CD4-positive, alpha-beta T cell treated with Interleukin-17A for 4 hours (primary cell): ENCODE measurements around the gene PREX1.

Experiments
- DNase-seq: peaks from one replicate; pipeline ENCODE4 v3.0.0-alpha.2; 2020; ENCODE audit warnings: mixed read lengths

The PREX1 gene

DNA sequence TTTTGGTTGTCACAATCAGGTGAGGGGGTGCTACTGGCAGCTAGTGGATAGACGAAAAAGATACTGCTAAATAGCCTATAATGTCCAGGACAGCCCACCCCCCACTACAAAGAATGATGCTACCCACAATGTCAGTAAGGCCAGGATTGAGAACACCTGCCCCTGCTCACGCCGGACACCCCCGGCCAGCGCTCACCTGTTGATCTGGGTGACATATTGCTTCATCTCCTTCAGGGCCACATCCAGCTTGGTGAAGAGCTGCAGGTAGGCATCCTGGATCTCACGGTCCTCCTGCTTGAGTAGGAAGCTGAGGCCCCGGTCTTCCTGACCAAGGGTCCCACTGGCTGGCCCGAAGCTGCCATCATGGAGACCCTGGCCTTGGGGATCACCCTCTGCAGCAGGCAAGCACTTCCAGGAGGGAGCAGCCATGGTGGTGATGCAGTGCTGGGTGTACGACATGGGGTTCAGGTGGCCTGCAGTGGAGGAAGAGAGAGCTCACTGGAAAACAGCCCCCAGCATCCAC, 178.6 kb downstream of the PREX1 start:
- DNase-seq = no peak

DNA sequence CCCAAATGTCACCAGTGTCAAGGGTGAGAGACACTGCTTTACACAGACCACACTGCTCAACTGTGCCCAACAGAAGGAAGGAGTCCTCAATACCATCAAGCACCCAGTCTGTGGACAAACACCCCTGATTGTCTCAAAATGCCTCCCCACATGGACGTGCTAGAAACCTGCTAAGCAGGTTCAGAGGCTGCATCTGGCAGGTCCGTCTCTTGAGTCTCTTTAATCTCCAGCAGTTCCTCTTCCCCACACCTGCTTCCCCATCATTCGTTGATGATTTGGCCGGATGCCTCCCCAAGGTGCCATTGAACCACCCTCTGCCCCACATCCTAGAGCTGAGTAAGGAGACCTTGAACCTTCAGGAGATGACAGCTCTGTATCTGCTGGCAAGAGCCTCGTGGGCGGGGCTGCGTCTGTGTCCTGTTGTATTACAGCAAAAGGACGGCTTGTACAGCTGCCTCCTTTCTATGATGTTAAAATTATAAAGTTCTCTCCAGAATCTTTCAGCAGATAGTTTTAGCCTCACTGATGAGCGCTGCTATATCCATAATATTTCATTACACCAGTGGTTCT, 179.2 kb downstream of the PREX1 start:
- no peak for DNase-seq

DNA sequence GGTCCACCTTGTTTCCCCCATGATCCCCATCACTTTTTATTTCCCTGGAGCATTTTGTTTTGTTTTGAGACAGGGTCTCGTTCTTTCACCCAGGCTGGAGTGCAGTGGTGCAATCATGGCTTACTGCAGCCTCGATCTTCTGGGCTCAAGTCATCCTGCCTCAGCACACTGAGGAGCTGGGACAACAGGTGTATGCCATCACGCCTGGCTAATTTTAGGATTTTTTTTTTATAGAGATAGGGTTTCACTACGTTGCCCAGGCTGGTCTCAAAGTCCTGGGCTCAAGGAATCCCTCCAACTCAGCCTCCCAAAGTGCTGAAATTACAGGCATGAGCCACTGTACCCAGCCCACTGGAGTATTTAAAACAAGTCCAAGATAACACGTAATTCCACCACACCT, 179.9 kb downstream of the PREX1 start:
- no peak for DNase-seq

DNA sequence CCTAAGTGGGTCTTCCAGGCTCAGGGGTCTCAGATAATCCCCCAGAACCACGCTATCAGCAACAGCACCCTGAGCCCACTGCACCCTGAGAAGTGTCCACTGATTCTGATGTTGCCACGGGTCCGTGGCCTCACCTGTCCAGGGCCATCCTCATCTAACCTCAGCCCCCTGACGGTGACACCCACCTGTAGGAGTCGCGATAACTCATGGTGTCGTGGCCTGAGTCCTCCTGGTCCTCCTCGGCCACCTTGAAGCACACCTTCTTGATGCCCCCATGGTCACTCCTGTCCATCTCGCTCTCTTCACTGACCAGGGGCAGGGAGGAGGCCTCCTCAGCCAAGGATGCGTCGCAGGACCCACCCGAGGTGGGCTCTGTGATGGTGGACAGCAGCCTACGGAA, 182.1 kb downstream of the PREX1 start:
- DNase-seq = no peak

DNA sequence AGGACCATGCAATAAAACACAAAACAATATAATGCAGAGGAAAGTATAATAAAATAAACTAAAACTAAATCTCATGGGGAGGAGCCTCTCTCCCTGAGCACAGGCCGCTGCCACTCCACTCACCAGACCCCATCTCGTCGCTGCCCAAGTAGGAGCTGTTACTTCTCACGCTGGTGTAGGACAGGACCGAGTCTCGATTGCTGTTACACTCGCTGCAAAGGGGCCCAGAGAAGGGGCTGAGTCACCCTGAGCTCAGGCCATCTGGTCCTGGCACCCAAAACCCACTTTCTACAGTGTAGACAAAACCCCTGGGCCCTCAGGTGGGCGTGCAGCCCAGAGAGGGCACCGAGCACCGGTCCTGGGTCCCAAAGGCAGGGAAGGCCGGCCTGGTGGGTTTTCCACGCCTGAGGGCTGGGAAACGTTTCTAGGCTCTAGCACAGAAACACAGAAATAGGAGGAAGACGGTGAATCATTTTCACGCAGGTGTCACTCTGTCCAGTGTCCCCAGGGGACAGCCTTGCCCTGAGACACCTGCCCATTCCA, 183.4 kb downstream of the PREX1 start:
- no peak for DNase-seq

DNA sequence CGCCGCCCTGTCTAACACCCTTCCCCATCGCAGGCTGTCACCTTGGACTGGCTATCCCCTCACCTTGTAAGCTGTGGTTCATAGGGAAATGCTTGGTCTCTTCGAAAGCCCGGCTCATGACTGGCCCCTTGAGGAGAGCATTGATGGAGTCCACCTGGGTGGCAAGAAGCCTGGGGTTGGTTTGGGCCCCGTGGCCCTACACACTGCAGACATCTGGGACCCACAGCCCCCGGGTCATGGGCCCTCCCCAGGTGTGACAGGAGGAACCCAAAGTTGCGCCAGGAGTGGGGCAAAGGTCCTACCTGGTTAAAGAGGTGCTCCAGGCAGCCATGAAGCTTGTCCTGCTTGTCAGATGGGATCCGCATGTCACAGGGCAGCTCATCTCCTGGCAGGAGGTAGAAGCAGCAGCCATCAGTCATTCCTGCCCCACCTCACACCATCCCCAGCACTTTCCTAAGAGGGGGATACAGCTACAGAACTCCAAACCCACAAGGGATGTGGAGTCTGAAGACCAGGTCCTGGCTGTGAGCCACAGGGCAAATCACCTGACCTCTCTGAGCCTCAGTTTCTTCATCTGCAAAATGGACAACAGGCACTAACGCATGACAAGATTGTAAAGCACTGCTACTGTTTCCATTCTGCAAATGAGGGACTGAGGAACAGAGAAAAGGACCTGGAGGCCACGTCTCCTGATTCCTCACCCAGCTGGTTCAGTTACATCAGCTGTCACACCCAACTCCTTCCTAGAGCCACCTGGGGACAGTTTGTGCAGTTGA, 185.5 kb downstream of the PREX1 start:
- DNase-seq = no peak

DNA sequence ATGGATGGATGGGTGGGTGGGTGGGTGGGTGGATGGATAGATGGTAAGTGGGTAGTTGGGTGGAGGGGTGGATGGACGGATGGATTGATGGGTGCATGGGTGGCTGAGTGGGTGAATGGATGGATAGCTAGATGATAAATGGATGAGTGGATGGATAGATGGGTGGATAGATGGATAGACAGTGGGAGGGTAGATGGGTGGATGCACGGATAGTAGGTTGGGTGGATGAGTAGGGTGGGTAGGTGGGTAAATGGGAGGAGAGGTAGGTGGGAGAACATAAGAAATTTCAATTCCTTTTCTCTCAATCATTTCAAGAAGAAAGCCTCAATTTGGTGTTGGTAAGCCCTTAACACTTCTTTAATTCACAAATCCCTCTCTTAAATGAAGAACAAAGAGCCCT, 186.9 kb downstream of the PREX1 start:
- DNase-seq = no peak

DNA sequence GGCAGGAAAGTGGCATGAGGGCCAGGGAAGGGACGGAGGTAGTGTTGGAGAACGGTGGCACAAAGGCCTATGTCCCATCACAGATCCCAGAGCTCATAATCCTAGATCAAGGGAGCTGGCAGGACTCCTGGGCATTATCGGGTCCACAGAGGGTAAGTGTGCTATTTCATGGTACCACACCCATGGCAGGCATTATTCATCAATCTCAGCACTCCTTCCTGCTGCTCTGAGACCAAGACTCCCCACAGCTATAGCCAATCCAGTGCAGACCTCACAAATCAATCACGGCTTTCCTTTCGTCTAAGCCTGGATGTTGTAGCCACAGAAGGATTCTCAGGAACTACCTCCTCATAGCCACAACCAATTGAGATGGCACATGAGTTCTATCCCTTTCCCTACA, 187.9 kb downstream of the PREX1 start:
- DNase-seq = no peak

DNA sequence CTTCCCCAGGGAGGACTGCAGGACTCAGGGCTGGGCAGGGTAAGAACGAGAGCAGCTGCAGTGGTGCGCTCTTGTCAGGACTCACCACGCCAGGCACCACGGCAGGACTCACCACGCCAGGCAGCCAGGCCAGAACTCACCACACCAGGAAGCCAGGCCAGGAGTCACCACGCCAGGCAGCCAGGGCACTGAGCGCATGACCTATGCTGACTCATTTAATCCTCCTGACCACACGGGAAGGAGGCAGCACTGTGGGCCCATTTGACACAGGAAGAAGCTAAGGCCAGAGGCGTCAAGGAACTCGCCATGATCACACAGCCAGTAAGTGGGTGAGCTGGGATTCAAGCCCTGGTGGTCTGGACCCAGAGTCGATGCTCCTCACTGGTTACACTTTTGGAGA, 189.3 kb downstream of the PREX1 start:
- DNase-seq = no peak

DNA sequence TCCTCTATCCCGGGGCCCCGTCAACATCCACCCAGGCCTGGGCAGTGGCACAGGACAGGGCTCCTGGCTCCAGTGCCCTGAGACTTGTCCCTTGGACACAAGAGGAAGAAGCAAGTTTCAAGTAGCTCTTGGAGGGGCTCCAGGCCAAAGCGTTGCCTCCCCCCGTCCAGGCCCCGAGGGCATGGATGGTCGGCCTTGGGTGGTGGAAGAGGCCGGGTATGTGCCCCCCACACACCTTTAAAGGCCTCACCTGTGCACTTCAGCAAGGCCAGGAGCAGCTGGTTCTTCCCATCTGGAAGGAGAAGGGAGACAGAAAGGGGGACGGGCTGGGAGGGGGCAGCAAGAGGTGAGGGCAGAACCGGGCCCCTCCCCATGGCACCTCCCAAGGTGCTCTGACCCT, 190.3 kb downstream of the PREX1 start:
- no peak for DNase-seq

DNA sequence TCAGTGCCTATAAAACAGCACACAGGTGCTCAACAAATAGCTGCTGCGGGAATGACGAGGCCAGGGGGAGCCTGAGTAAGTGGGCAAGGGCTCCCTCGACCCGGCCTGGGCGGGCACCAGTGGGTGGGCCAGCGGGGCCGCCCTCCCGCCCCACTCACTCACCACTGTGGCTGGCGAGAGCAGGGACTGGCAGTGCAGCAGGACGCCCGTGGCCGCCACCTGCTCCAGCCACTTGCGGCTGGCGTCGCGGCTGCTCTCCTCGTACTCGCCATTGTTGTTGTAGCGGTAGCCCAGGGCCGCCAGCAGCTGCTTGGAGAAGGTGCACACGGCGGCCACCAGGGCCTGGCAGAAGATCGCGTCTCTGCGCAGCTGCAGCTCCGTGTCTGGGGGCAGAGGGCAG, 191.5 kb downstream of the PREX1 start:
- DNase-seq = no peak

DNA sequence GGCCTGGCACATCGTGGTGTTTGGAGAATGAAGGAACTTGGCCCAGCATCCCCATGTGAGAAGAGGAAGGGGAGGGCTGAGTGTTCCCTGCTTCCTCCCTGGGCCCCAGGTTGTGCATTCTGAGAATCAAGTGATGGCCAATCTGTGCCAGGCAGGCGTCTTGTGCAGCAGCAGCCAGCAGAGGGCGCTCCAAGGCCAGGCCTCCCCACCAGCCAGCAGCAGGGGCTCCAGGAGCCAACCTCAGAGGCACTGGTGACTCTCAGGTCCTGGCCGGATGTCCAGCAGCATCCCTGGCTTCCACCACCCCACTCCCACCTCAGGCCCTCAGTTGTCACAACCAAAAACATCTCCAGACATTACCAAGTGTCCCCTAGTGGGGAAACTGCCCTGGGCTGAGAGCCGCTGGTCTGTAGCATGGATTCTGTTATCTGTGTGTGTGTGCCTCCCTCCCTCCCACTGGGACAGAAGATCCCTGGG, 192.0 kb downstream of the PREX1 start:
- peak; percentile 60 for DNase-seq

DNA sequence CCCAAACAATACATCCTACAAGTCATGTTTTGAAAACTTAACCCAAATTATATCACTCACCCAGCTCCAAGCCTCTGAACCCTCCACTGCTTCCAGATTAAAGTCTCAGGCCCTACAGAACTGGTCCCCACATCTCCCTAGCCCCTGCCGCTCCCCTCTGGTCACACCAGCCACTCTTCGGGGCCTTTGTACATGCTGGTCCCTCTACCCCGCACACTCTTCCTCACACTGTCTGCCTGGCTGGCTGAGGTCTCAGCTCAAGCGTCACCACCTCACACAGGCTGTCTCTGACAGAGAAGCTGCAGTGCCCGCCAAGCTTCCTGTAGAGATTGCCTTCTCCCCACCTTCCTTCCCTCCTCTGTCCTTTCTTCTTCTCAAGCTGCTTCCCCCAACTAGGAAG, 192.4 kb downstream of the PREX1 start:
- no peak for DNase-seq

DNA sequence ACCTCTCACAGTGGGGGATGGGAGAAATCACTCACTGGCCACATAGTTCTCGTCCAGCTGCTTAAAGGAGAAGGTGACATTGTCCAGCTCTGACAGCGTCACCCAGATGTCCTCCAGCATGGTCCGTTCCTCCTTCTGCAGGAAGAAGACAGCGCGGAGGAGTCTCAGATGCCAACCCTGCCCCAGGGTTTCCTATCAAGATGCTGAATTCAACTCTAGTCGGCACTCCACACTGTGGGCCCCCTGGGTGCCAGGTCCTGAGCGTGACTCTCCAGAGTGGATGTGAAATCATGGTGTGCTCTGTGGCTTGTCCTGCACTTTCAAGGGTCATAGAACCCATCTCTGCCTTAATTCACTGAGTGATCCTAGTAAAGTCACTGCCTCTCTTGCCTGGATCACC, 193.2 kb downstream of the PREX1 start:
- DNase-seq = no peak

DNA sequence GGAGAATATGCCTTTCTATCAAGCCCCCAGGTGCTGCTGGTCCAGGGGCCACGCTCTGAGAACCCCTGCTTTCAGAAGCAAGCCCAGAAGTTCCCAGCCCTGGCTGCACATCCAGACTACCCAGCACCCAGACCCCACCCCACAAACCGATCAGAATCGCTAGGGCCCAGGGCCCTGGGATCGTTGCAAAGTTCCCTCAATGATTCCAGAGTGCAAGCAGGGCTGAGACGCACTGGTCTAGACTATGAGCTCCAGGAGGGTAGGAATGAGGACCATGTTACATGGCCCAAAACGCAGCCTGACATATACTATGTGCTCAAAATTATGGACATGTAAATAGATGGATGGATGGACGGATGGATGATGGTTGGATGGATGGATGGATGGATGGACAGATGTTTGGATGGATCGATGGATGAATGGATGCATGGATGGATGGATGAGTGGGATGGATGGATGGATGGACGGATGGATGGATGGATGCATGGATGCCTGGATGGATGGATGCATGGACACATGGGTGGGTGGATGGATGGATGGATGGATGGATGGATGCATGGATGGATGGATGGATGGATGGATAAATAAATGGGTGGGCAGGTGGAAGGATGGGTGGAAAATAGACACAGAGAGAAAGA, 194.1 kb downstream of the PREX1 start:
- DNase-seq = no peak

DNA sequence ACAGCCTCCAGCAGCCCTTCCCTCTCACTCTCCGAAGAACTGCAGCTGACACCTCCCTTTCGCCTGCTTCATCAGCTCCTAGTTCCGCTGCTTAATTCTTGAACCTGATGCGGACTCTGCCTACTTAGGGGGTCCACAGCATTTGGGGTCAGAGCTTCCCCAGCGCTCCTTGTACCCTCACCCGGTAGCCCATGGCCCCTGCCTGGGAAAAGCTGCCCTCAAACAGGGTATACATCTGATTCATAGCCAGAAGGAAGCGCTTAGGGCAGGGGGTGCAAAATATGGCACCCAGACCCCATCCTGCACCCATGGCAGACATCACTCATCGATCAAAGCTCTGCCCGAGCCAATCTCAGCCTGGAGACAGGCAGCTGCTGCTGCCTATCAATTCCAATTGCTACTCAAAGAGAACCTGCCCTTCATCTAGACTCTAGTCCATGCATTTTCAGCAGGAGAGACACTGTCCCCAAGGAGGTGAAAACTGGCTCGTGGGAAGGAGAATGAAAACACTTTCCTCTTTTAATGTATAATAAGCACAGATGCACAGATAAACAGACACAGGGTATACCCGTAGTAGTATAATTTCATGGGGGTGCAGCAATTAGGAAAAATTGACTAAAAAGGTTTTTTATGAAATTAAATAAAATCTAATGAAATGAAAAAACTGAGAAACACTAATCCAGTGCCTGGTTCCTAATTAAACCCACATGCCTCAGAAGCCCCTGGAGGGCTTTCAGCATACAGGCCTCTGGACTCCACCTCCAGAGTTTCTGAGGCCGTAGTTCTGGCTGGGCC, 194.8 kb downstream of the PREX1 start:
- no peak for DNase-seq

DNA sequence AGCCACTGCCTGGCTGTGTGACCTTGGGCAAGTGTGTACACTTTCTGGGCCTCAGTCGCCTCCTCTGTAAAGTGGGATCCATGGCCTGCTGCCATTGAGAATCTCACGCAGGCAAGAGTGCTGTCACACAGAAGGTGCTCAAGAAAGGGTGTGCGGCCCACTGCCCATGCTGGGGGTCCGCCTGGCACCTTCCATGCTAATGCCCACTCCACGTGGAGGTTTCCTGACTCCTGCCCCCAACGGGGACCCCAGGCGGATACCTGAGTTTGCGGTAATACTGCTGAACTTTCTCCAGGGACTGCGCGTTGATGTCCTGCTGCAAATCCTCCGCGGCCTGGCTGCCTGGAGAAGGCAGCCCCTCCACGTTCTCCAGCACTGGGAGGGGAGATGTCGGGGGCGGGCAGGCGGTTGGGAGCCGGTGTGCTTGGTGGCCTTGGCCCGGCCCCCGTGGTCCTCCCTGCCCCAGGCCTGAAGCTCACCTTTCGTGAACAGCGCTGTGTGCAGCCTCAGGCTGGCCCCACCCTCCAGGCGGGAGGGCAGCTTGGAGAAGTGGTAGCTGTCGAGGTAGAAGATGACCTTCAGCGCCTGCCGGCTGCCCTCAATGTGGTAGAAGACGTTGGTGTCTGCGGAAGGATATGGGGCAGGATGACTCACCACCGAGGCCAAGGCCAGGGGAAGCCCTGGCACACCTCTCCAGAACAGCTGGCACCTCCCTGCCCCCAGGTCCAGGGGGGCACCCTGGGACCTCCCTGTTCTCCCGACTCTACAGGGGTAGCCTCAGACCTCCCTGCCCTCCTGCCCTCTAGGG, 195.6 kb downstream of the PREX1 start:
- no peak for DNase-seq

DNA sequence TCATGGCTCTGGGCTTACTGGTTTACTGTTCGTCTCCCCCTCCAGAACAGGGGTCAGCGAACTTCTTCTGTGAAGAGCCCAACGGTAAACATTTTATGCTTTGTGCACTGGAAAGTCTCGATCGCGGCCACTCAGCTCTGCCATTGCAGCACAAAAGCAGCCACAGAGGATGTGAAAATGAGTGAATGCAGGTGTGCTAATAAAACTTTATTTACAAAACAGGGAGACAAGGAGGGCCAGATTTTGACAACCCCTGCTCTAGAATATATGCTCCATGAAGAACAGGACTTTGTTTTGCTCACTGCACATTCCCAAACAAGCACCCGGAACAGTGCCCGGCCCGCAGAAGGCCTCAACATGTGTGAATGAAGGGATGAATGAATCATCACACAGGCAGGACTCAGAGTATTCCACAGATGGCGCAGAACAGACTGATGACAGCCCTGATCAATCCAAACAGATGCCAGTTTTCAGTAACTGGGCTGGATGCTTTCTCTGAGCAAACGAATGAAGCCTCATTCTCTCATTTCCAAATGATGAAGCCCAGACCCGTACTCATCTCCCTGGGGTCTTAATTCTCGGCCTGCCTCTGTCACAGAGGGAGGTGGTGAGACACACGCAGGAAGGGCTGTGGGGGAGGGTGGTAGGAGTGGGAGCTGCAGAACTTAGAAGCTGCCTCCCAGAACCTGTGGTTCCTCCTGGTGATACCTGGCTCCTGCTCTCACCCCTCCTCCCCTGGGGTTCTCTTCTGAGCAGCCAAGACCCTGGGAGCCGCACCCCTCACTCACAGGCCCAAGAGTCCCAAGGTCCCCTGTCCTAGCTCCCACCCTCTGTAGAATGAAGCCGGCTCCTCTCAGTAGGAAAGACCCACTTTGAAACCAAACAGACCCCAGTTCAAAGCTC, 196.4 kb downstream of the PREX1 start:
- DNase-seq = no peak

DNA sequence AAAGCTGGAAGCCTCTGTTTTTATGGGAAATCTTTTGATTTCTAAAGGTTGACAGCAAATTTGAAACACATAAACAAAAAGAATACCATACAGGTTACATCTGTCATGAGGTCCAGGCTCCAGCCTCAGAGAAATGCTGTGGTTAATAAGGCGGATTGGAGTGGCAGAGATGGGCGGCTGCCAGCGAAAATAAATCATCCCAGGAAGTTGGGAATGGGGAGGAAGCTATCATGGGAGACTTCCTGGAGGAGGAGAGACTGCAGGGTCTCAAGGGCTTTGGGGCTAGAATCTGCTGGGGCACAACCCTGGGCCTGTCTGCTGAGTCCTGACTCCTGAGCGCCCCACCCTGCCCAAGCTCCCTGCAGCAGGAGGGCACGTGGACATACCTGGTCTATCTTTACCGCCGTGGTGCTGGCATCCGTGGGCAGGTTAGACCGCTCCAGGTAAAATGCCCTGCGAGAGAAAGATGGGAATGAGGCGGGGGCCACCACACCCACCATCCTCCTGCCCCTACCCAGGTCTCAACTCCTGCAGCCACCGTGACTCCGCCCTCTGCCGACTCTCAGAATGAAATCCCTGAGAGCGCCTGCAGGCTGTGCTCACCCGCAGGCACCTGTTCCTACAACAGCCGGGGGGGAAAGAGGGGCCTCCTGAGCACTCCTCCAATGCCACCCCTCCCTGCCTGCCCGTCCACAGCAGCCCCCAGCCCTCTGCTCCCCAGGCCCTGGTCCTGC, 197.3 kb downstream of the PREX1 start:
- DNase-seq = no peak

DNA sequence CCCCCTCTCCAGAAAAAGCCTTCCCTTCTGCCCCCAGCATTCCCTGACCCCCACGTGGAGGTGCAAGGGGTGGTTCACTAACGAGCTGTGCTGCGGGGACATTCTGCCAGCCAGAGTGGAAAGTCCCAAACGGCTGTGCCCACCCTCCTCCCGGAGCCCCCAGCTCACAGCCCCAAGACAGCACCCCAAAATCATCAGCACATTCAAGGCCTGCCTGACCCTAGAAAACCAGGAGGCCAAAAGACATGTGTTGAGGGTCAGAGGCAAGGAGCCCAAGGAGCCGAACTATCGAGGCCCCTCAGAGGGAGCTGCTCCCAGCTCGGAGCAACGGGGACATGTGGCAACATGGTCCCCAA, 197.9 kb downstream of the PREX1 start:
- no peak for DNase-seq
